ENCODE data around the gene GVQW3.

Gene GVQW3

GRCh38 chr11:76380977-76381719 is at the start of gene GVQW3, which contains the start of gene THAP12:
Gene GVQW3, plus strand, starts transcription at chr11:76381323. Its CDS starts 506 bp downstream, at chr11:76381829.
Gene THAP12, minus strand, starts transcription at chr11:76381132. Its CDS starts 296 bp downstream, at chr11:76380836.
- in situ Hi-C loops (cut with HindIII; ENCODE audit: low pct_ligation_motif_present, low pct_unique_long_range_greater_than_20kb, low sequenced_read_pairs) = no loop called here
- DNase-seq = peak; percentile 95

- DNase-seq = no peak
- in situ Hi-C loops (cut with HindIII; ENCODE audit: low pct_ligation_motif_present, low pct_unique_long_range_greater_than_20kb, low sequenced_read_pairs) = no loop called here
Measured at GRCh38 chr11:76334826-76335389, 46.2 kb upstream of the GVQW3 start.

DNA sequence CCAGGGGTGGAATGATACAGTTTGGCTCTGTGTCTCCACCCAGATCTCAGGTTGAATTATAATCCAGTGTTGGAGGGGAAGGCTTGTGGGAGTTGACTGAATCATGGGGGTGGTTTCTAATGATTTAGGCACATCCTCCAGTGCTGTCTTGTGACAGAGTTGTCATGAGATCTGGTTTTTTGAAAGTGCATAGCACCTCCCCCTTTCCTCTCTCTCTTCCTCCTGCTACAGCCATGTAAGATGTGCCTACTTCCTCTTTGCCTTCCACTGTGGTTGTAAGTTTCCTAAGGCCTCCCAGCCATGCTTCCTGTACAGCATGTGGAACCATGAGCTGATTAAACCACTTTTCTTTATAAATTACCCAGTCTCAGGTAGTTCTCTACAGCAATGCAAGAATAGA is 45.3 kb upstream of the GVQW3 start:
- in situ Hi-C loops (cut with HindIII; ENCODE audit: low pct_ligation_motif_present, low pct_unique_long_range_greater_than_20kb, low sequenced_read_pairs) = no loop called here
- no peak for DNase-seq

DNA sequence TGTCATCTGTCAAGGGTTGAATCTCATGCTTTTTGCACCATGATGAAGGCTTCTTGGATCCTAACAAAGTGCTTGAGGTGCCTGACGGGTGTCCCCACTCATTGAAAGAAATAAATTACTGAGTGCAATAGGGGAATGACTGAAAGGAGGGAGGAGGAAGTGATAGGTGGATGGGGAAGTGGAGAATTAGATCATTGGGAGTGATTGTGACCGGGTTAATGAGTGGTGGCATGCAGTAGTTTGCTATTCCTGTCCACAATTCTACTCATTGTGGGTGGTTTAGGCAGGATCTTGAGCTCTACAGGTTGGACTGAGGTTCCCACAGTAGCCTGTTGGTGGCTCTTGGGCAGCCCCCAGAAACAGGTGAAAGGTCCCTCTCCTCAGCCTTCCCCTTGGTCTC is 44.5 kb upstream of the GVQW3 start:
- in situ Hi-C loops (cut with HindIII; ENCODE audit: low pct_ligation_motif_present, low pct_unique_long_range_greater_than_20kb, low sequenced_read_pairs) = no loop called here
- DNase-seq = no peak

- no peak for DNase-seq
- in situ Hi-C loops (cut with HindIII; ENCODE audit: low pct_ligation_motif_present, low pct_unique_long_range_greater_than_20kb, low sequenced_read_pairs) = no loop called here
Measured at GRCh38 chr11:76337469-76337868, 43.7 kb upstream of the GVQW3 start.

GRCh38 chr11:76337923-76338322 is 43.2 kb upstream of the GVQW3 start:
- in situ Hi-C loops (cut with HindIII; ENCODE audit: low pct_ligation_motif_present, low pct_unique_long_range_greater_than_20kb, low sequenced_read_pairs) = no loop called here
- no peak for DNase-seq

- in situ Hi-C loops (cut with HindIII; ENCODE audit: low pct_ligation_motif_present, low pct_unique_long_range_greater_than_20kb, low sequenced_read_pairs) = no loop called here
- no peak for DNase-seq
Measured at GRCh38 chr11:76339221-76339620, 41.9 kb upstream of the GVQW3 start.

DNA sequence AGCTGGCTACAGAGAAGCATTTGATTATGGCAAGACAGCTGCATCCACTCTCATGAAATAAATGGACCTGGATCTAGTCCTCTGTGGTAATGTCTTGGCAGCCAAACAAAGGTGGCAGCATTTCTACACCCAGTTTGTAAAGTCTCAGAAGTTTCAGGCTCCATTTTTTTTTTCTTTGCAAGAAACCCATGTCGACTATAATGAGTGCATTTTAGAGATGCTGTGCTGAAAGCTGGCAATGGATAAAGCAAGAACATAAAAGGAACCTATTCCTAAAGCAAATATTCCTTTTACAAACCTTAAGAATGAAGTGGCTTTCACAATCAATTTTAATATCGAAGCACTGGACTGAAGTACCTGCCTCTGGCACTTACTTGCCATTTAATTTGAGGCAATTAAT is 33.7 kb upstream of the GVQW3 start:
- in situ Hi-C loops (cut with HindIII; ENCODE audit: low pct_ligation_motif_present, low pct_unique_long_range_greater_than_20kb, low sequenced_read_pairs) = no loop called here
- DNase-seq = no peak

GRCh38 chr11:76348348-76348747 is 32.8 kb upstream of the GVQW3 start:
- in situ Hi-C loops (cut with HindIII; ENCODE audit: low pct_ligation_motif_present, low pct_unique_long_range_greater_than_20kb, low sequenced_read_pairs) = no loop called here

DNA sequence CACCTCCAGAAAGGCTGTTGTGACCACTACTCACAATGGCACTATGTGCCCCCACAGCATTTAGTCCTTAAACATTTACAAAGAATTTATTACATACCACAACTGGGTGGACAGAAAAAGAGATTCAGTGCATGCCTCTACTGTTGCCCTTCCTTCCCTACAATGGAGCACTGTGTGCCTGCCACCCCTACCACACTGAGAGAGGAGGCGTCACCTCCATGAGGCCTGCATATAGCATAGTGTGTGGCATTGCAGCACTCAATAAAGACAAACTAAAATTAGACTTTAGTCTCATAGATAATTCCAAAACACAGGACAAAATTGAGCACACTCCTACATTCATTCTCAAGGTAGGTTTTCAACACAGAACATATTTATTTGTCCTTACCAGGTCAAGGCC is 26.0 kb upstream of the GVQW3 start:
- no peak for DNase-seq

More at GRCh38 chr11:76348348-76348747, 32.8 kb upstream of the GVQW3 start:
- DNase-seq = no peak

GRCh38 chr11:76361374-76361773 is 19.7 kb upstream of the GVQW3 start:
- no peak for DNase-seq
- in situ Hi-C loops (cut with HindIII; ENCODE audit: low pct_ligation_motif_present, low pct_unique_long_range_greater_than_20kb, low sequenced_read_pairs) = no loop called here

More for the DNA sequence above, 26.0 kb upstream of the GVQW3 start:
- in situ Hi-C loops (cut with HindIII; ENCODE audit: low pct_ligation_motif_present, low pct_unique_long_range_greater_than_20kb, low sequenced_read_pairs) = no loop called here

DNA sequence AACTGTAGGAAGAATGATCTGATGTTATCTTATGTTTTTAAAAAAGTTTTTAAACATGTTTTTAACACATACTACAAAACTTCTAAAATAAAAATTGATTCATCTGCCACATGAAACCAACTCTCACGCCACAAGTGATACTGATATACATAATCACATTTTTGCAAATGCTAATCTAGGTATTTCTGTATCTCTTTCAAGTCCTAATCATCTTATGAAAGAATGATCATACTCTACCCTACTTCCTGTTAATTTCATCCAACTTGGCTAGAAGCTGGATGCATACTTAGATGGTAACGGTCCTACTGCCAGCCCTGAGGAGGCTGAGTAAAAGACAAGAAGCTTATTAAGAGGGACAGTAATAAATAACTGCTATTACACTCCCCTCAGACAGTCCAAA is 19.3 kb upstream of the GVQW3 start:
- DNase-seq = no peak
- in situ Hi-C loops (cut with HindIII; ENCODE audit: low pct_ligation_motif_present, low pct_unique_long_range_greater_than_20kb, low sequenced_read_pairs) = no loop called here

GRCh38 chr11:76362716-76363115 is 18.4 kb upstream of the GVQW3 start:
- in situ Hi-C loops (cut with HindIII; ENCODE audit: low pct_ligation_motif_present, low pct_unique_long_range_greater_than_20kb, low sequenced_read_pairs) = no loop called here
- no peak for DNase-seq

- no peak for DNase-seq
- in situ Hi-C loops (cut with HindIII; ENCODE audit: low pct_ligation_motif_present, low pct_unique_long_range_greater_than_20kb, low sequenced_read_pairs) = no loop called here
Measured at GRCh38 chr11:76365038-76365679, 16.0 kb upstream of the GVQW3 start.

DNA sequence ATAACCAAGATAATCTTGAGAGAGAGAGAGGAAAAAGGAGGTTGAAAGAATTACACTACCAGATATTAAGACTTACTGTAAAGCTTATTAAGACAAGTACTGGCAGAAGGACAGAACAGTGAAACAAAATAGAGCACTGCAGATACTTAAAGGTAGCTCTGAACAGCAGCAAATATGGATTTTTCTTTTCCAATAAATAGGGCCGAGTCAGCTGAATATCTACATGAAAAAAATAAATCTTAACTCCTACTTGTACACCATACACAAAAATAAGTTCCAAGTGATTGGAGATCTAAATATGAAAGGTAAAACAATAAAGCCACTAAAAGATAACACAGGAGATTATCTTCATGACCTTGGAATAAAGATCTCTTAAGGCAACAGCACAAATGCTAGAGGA is 12.6 kb upstream of the GVQW3 start:
- no peak for DNase-seq
- in situ Hi-C loops (cut with HindIII; ENCODE audit: low pct_ligation_motif_present, low pct_unique_long_range_greater_than_20kb, low sequenced_read_pairs) = no loop called here

- in situ Hi-C loops (cut with HindIII; ENCODE audit: low pct_ligation_motif_present, low pct_unique_long_range_greater_than_20kb, low sequenced_read_pairs) = no loop called here
- no peak for DNase-seq
Measured at GRCh38 chr11:76369406-76369805, 11.7 kb upstream of the GVQW3 start.

DNA sequence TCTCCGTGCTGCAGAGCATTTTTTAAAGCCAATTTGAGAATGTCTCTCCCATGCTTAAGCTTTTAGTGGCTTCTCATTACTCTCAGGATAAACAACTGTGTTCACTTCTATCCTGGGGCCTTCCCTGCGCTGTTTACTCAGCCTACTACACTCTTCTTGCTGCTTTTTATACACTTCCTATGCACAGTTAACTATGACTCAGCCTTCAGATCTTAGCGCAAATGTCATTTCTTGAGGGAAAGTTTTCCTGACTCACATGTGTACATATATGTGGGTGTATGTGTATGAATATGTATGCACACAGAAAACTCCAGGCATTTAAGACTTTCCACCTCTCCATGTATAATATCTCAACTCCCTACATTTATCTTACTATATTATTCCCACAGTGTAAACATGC is 10.0 kb upstream of the GVQW3 start:
- in situ Hi-C loops (cut with HindIII; ENCODE audit: low pct_ligation_motif_present, low pct_unique_long_range_greater_than_20kb, low sequenced_read_pairs) = no loop called here
- peak; percentile 11 for DNase-seq

DNA sequence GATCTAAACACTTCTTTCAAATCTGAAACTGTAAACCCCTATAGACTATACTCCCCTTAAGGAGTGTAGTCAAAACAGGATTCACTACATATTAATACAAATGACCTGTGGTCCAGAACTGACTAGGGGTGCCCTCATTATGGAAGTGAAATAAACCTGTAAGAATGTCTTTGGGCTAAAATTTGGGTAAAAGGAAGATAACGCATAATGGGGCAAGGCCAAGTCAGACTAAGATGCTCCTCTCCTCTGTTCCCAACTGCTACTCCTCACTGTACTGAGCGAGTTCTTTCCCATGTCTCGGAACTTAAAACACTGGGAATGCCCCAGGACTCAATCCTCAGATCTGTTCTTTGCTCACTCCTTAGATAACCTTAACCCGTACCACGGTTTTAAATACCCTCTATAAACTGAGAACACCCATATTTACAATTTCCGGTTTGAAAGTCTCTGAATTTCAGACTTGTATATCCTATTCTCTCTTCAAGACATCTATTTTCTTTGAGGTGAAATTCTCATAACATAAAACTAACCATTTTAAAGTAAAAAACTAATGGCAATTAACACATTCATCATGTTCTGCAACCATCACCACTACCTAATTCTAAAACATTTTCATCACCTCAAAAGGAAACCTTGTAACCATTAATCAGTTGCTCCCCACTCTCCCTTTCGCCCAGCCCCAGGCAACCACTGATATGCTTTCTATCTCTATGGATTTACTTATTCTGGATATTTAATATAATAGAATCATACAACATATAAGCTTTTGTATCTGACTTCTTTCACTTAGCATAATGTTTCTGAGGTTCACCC is 4.2 kb upstream of the GVQW3 start:
- DNase-seq = no peak
- in situ Hi-C loops (cut with HindIII; ENCODE audit: low pct_ligation_motif_present, low pct_unique_long_range_greater_than_20kb, low sequenced_read_pairs) = no loop called here

GRCh38 chr11:76379807-76380158 is 1.3 kb upstream of the GVQW3 start:
- in situ Hi-C loops (cut with HindIII; ENCODE audit: low pct_ligation_motif_present, low pct_unique_long_range_greater_than_20kb, low sequenced_read_pairs) = no loop called here

More at GRCh38 chr11:76379807-76380158, 1.3 kb upstream of the GVQW3 start:
- no peak for DNase-seq
